Ascending aorta (tissue), 2 donors: Measurements from ENCODE around the gene KIF18B. TPM values are rescaled to one million over a fixed set of nuclear protein-coding genes. Genes with fewer than 3 reads are reported as not detected.

Experiments used
- DNase-seq, 2 donors: peaks; one replicate each; pipeline ENCODE4 v3.0.0-alpha.2; 2019; ENCODE audit warnings: low spot score in 2 of 2
- H3K27ac ChIP-seq, 2 donors: fragments of 200-600 bp; sonication (generic); one replicate each; pipeline ENCODE4 v1.5.1; 2016 to 2017; ENCODE audit warnings: mild to moderate bottlenecking in 1 of 2
- H3K27me3 ChIP-seq: fragments of 200-600 bp; sonication (generic); one replicate; pipeline ENCODE4 v1.5.1; 2017
- H3K36me3 ChIP-seq, 2 donors: fragments of 200-600 bp; sonication (generic); one replicate each; pipeline ENCODE4 v1.5.1; 2016
- H3K4me1 ChIP-seq, 2 donors: fragments of 200-600 bp; sonication (generic); one replicate each; pipeline ENCODE4 v1.5.1; 2016 to 2017; ENCODE audit warnings: mild to moderate bottlenecking in 1 of 2
- H3K4me3 ChIP-seq, 2 donors: fragments of 200-600 bp; sonication (generic); one replicate each; pipeline ENCODE4 v1.5.1; 2016 to 2017; ENCODE audit warnings: mild to moderate bottlenecking in 1 of 2
- H3K9me3 ChIP-seq, 2 donors: fragments of 200-600 bp; sonication (generic); one replicate each; pipeline ENCODE4 v1.5.1; 2016
- intact Hi-C: fragments of 100-400 bp; cut with DNase I; formaldehyde crosslinking; loops from one replicate; pipeline ENCODE4 v1.15.1; 2023
- total RNA-seq: library from RNA; depleted of rRNA; stranded (reverse); fragments of >200 nt; gene quantifications from one replicate; pipeline ENCODE4 v1.1.0, GENCODE V29; 2016
- TF ChIP-seq, protein P1 (sequence below), 3 experiments: fragments of 200-600 bp in 2 of 3; fragments of 450-650 bp in 1 of 3; sonication (generic) in 2 of 3; IDR thresholded peaks; one replicate each; pipeline ENCODE4 v1.5.1; 2016 to 2019; ENCODE audit warnings: antibody characterized with exemption in 3 of 3, mild to moderate bottlenecking in 1 of 3, moderate library complexity in 1 of 3

Gene KIF18B
- total RNA-seq, 1 donor from 2014 or later = not detected

DNA sequence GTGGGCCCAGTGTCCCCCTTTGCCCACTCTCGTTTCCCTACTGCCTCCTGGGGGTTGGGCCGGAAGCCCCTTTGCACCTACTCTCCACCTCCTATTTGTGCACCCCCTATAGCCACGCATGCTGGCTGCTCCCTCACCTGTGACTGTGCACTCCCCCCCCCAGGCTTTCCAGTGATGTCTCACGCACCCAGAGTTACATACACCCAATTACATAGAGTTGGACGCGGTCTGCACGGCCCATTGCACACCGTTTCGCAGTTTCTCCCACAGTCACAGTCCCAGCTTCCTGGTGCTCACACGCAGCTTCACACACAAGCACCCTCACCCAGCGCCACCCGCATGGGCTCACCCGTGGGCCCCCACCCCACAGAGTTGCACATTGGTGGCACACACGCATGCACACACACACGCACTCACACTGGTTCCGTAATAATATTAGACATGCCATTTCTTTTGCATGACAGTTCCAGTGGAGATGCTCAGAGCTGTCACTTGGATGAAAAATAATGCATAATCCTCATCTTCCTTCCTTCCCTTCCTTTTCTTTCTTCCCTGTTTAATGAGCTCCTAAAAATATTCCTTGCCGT is 42.1 kb upstream of the KIF18B start:
- intact Hi-C loops = no loop called here
- TF ChIP-seq, protein P1, sequence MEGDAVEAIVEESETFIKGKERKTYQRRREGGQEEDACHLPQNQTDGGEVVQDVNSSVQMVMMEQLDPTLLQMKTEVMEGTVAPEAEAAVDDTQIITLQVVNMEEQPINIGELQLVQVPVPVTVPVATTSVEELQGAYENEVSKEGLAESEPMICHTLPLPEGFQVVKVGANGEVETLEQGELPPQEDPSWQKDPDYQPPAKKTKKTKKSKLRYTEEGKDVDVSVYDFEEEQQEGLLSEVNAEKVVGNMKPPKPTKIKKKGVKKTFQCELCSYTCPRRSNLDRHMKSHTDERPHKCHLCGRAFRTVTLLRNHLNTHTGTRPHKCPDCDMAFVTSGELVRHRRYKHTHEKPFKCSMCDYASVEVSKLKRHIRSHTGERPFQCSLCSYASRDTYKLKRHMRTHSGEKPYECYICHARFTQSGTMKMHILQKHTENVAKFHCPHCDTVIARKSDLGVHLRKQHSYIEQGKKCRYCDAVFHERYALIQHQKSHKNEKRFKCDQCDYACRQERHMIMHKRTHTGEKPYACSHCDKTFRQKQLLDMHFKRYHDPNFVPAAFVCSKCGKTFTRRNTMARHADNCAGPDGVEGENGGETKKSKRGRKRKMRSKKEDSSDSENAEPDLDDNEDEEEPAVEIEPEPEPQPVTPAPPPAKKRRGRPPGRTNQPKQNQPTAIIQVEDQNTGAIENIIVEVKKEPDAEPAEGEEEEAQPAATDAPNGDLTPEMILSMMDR (IDR thresholded peaks at IDR 0.05) = no peak
- no peaks in the 10 kb centered on the region for H3K9me3 ChIP-seq

DNA sequence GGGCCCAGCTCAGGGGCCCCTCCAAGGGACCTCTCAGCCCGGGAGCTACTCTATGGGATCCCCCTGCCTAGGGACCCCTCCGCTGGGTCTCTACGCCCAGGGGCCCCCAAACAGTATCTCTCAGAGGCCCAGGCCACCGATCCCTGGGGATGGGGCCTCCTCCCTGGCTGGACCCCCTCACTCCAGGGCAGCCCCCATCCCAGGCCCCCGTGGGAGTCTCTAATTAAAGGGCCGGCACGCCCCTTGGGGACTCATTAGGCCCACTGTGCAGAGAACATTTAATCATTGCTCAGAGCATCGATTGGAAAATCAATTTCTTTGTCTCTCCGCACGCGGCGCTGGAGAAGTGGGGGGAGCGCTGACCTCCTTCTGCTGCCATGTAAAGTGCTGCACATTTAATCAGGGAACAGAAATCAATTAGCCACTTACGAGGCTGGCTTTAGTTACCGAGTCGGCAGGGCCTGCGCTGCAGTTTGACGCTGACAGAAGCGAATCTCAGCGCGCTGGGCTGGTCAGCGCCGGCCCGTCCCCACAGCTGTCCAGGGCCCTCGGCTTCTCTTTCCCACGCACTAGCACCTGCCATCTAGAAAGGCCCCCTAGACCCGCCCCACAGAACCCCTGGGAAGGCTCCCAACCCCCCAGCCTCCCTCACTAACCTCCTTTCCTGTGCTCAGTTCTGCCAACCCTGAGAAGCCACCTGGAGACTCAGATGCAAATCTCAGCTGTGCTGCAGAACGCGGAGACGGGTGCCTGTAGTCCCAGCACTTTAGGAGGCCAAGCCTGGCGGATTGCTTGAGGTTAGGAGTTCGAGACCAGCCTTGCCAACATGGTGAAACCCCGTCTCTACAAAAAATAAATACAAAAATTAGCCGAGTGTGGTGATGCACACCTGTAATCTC is 40.7 kb upstream of the KIF18B start:
- DNase-seq = no peak
- no peaks in the 10 kb centered on the region for H3K27me3 ChIP-seq
- no peak overlapping the region for H3K4me3 ChIP-seq
- TF ChIP-seq, protein P1 (IDR thresholded peaks at IDR 0.05) = no peak
- intact Hi-C loops = no loop called here
- H3K4me1 ChIP-seq = no peaks in the 10 kb centered on the region
- no peaks in the 10 kb centered on the region for H3K9me3 ChIP-seq
- H3K36me3 ChIP-seq = no peaks in the 10 kb centered on the region
- H3K27ac ChIP-seq = no peak overlapping the region

More for the DNA sequence above, 42.1 kb upstream of the KIF18B start:
- no peaks in the 10 kb centered on the region for H3K36me3 ChIP-seq
- no peak overlapping the region for H3K27ac ChIP-seq
- no peak overlapping the region for H3K4me3 ChIP-seq
- H3K4me1 ChIP-seq = no peaks in the 10 kb centered on the region
- no peak for DNase-seq
- H3K27me3 ChIP-seq = no peaks in the 10 kb centered on the region

DNA sequence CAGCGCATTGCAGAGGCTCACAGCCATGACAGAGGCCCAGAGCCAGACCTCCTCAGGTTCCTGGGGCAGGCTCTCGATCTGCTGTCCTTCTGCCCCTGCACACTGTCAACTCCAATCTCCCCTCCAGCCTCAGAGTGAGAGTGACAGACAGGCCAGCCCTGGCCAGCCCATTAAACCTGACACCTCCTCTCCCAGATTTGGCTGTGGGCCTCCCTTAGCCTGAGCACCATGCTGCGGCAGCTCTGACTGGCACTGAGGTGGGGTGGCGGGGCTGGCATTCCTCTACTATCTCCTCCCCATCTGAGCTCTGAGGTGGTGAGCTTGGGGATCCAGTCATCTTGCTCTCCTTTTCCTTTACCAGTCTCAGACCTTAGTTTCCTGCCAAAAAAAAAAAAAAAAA is 36.0 kb upstream of the KIF18B start:
- H3K27ac ChIP-seq = no peak overlapping the region
- TF ChIP-seq, protein P1 (IDR thresholded peaks at IDR 0.05) = no peak
- H3K4me1 ChIP-seq = no peaks in the 10 kb centered on the region
- no peaks in the 10 kb centered on the region for H3K36me3 ChIP-seq
- intact Hi-C loops = no loop called here
- H3K9me3 ChIP-seq = no peaks in the 10 kb centered on the region
- H3K4me3 ChIP-seq = no peak overlapping the region
- no peaks in the 10 kb centered on the region for H3K27me3 ChIP-seq
- no peak for DNase-seq

DNA sequence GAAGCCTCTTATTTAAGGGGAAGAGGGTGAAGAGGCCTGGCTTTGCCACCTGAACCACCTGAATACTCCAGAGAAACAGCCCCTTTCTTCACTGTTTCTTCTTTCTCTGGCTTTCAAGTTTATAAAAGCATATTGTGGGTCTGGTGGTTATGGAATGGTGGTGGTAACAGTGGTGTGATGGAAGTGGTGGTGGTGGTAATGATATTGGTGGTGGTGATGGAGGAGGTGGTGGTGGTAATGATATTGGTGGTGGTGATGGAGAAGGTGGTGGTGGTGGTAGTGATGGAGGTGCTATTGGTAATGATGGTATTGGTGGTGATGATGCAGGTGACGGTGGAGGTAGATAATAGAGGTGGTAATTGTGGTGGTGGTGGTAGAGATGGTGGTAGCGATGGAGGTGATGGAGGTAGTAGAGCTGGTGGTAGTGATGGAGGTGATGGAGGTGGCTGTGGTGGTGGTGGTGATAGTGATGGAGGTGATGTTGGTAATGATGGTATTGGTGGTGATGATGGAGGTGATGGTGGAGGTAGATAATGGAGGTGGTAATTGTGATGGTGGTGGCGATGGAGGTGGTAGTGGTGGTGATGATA is 34.6 kb upstream of the KIF18B start:
- intact Hi-C loops = no loop called here

DNA sequence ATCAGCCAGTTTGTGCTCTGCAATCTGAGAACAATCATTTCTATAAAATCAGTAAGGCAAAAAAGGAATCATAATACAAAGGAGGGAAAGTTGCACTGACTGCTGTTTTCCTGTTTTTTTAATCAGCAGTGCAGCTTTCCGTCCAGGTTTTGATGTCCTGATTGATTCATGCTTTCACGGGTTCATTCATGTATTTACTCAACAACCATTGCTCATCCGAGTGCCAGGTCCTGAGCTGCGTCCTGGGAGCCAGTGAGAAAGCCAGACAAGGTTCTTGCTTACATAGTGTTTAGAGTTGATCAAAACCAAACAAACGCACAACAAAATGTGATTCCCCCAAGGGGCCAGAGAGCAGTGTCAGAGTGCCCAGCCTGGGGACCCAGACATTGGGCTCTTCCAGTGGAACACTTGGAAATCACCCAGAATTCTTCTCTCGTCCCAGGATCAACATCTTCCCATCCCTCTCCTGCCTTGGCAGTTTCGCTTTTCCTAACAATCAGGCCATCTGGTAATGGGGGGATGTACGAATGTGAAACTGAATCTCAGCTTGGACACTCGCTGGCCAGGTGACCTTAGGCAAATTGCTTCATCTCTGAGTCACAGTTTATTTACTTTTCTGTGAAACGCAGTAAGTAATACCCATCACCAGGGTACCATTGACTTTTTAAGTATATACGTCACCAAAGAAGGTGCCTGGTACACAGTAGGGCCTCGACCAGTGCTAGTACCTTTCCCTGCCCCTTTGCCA is 33.8 kb upstream of the KIF18B start:
- TF ChIP-seq, protein P1 (IDR thresholded peaks at IDR 0.05) = no peak
- Histone ChIP-seq H3K27ac (no peak overlapping the region), H3K4me3 (no peak overlapping the region), H3K36me3 (no peaks in the 10 kb centered on the region), H3K27me3 (no peaks in the 10 kb centered on the region), H3K9me3 (no peaks in the 10 kb centered on the region), H3K4me1 (no peaks in the 10 kb centered on the region)
- no peak for DNase-seq
- intact Hi-C loops = no loop called here

More for the DNA sequence above, 34.6 kb upstream of the KIF18B start:
- no peaks in the 10 kb centered on the region for H3K4me1 ChIP-seq
- TF ChIP-seq, protein P1 (IDR thresholded peaks at IDR 0.05) = no peak
- H3K4me3 ChIP-seq = no peak overlapping the region
- no peaks in the 10 kb centered on the region for H3K36me3 ChIP-seq
- DNase-seq = no peak
- no peaks in the 10 kb centered on the region for H3K27me3 ChIP-seq
- no peaks in the 10 kb centered on the region for H3K9me3 ChIP-seq
- H3K27ac ChIP-seq = no peak overlapping the region
